ENCODE data around the gene HNRNPA2B1.

Gene HNRNPA2B1

GRCh38 chr7:26200444-26201246 is at the start of gene HNRNPA2B1:
Gene HNRNPA2B1, minus strand, starts transcription at chr7:26200746. Its CDS starts 169 bp downstream, at chr7:26200577.
- DNase-seq, result peak; percentile 99 to 100

GRCh38 chr7:26250239-26250638 is 49.7 kb upstream of the HNRNPA2B1 start:
- DNase-seq, result no peak

GRCh38 chr7:26245150-26245549 is 44.6 kb upstream of the HNRNPA2B1 start:
- no peak for DNase-seq

GRCh38 chr7:26238032-26238431 is 37.5 kb upstream of the HNRNPA2B1 start:
- no peak for DNase-seq

- no peak for DNase-seq
Measured at GRCh38 chr7:26237035-26237807, 36.7 kb upstream of the HNRNPA2B1 start.

- DNase-seq, result no peak
Measured at GRCh38 chr7:26233902-26234511, 33.5 kb upstream of the HNRNPA2B1 start.

- no peak for DNase-seq
Measured at GRCh38 chr7:26227987-26228386, 27.4 kb upstream of the HNRNPA2B1 start.

- DNase-seq, result no peak
Measured at GRCh38 chr7:26224359-26224758, 23.8 kb upstream of the HNRNPA2B1 start.

GRCh38 chr7:26216049-26216448 is 15.5 kb upstream of the HNRNPA2B1 start:
- DNase-seq, result no peak

GRCh38 chr7:26213807-26214515 is 13.4 kb upstream of the HNRNPA2B1 start:
- DNase-seq, result no peak

- DNase-seq, result no peak
Measured at GRCh38 chr7:26212921-26213718, 12.6 kb upstream of the HNRNPA2B1 start.

GRCh38 chr7:26208040-26208439 is 7.5 kb upstream of the HNRNPA2B1 start:
- DNase-seq, result no peak

- no peak for DNase-seq
Measured at GRCh38 chr7:26203016-26203415, 2.5 kb upstream of the HNRNPA2B1 start.

GRCh38 chr7:26202019-26202990 is 1.8 kb upstream of the HNRNPA2B1 start:
- DNase-seq, result peak; percentile 41 to 54

- peak; percentile 95 to 96 for DNase-seq
Measured at GRCh38 chr7:26201247-26202018, 887 bp upstream of the HNRNPA2B1 start, which contains the start of gene CBX3. Gene CBX3, plus strand, starts transcription at chr7:26201745. Its CDS starts 1,254 bp downstream, at chr7:26202999.

- DNase-seq, result peak; percentile 74 to 76
Measured at GRCh38 chr7:26200038-26200443, 505 bp downstream of the HNRNPA2B1 start.

GRCh38 chr7:26199301-26200037 is 1.1 kb downstream of the HNRNPA2B1 start:
- DNase-seq, result peak; percentile 74 to 76

- DNase-seq, result no peak
Measured at GRCh38 chr7:26198781-26199169, 1.8 kb downstream of the HNRNPA2B1 start.

- peak; percentile 37 to 41 for DNase-seq
Measured at GRCh38 chr7:26198133-26198780, 2.3 kb downstream of the HNRNPA2B1 start.

All from NCI-H2081 (cell line).